Activated naive CD8-positive, alpha-beta T cell treated with anti-CD3 and anti-CD28 coated beads, Interleukin-2, amount 50 U/mL, for 24 hours (primary cell): ENCODE data around the gene CDC25C.

Experiments
- ATAC-seq: fragments of 150-1000 bp; cut with Tn5 transposase; one replicate; pipeline ENCODE4 v1.10.0; 2021
- DNase-seq: peaks from one replicate; pipeline ENCODE4 v3.0.0; 2021
- H3K27ac Mint-ChIP-seq: one replicate; pipeline ENCODE4 v1.8.0; 2021; ENCODE audit warnings: mild to moderate bottlenecking, mixed read lengths
- H3K27me3 Mint-ChIP-seq: one replicate; pipeline ENCODE4 v1.8.0; 2021; ENCODE audit warnings: mixed read lengths
- H3K36me3 Mint-ChIP-seq: one replicate; pipeline ENCODE4 v1.8.0; 2021; ENCODE audit warnings: low read depth, mixed read lengths
- H3K4me1 Mint-ChIP-seq: one replicate; pipeline ENCODE4 v1.8.0; 2021; ENCODE audit warnings: mixed read lengths
- H3K4me3 Mint-ChIP-seq: one replicate; pipeline ENCODE4 v1.8.0; 2021; ENCODE audit warnings: mild to moderate bottlenecking, moderate library complexity, mixed read lengths
- H3K9me3 Mint-ChIP-seq: one replicate; pipeline ENCODE4 v1.8.0; 2021; ENCODE audit warnings: mixed read lengths

CDC25C gene

GRCh38 chr5:138331449-138332368 lies at the start of gene CDC25C:
Gene CDC25C (minus strand): TSS chr5:138331804. CDS start chr5:138331180, 624 bp downstream.
- H3K27ac Mint-ChIP-seq, result peak within 1 kb of the TSS; percentile 91
- DNase-seq, result peak; percentile 96
- H3K36me3 Mint-ChIP-seq, result peaks cover 2% of the 10 kb centered on the region
- H3K4me3 Mint-ChIP-seq, result peak within 1 kb of the TSS; percentile 91
- H3K27me3 Mint-ChIP-seq, result no peaks in the 10 kb centered on the region
- H3K4me1 Mint-ChIP-seq, result peaks cover 21% of the 10 kb centered on the region
- H3K9me3 Mint-ChIP-seq, result no peaks in the 10 kb centered on the region
- peak; percentile 100 for ATAC-seq

GRCh38 chr5:138372653-138373052 lies 41.0 kb upstream of the CDC25C start:
- peaks cover 14% of the 10 kb centered on the region for H3K36me3 Mint-ChIP-seq
- no peaks in the 10 kb centered on the region for H3K27me3 Mint-ChIP-seq

GRCh38 chr5:138372225-138372624 lies 40.6 kb upstream of the CDC25C start:
- Mint-ChIP-seq H3K27ac (no peak overlapping the region), H3K9me3 (no peaks in the 10 kb centered on the region), H3K27me3 (no peaks in the 10 kb centered on the region), H3K36me3 (peaks cover 10% of the 10 kb centered on the region), H3K4me3 (no peak overlapping the region), H3K4me1 (peaks cover 22% of the 10 kb centered on the region)
- DNase-seq (no peak), ATAC-seq (no peak)

More at GRCh38 chr5:138372653-138373052, 41.0 kb upstream of the CDC25C start:
- H3K9me3 Mint-ChIP-seq, result no peaks in the 10 kb centered on the region
- DNase-seq, result no peak
- H3K27ac Mint-ChIP-seq, result no peak overlapping the region
- no peak for ATAC-seq
- H3K4me3 Mint-ChIP-seq, result no peak overlapping the region
- peaks cover 22% of the 10 kb centered on the region for H3K4me1 Mint-ChIP-seq

- peaks cover 4% of the 10 kb centered on the region for H3K36me3 Mint-ChIP-seq
- ATAC-seq (no peak), DNase-seq (no peak)
- H3K4me1 Mint-ChIP-seq, result peaks cover 30% of the 10 kb centered on the region
- no peaks in the 10 kb centered on the region for H3K27me3 Mint-ChIP-seq
- H3K9me3 Mint-ChIP-seq, result no peaks in the 10 kb centered on the region
- H3K27ac Mint-ChIP-seq, result no peak overlapping the region
- no peak overlapping the region for H3K4me3 Mint-ChIP-seq
Measured at GRCh38 chr5:138371454-138371853, 39.9 kb upstream of the CDC25C start.

GRCh38 chr5:138370537-138370936 lies 38.9 kb upstream of the CDC25C start:
- no peak overlapping the region for H3K27ac Mint-ChIP-seq
- H3K4me1 Mint-ChIP-seq, result peaks cover 33% of the 10 kb centered on the region
- H3K27me3 Mint-ChIP-seq, result no peaks in the 10 kb centered on the region

GRCh38 chr5:138369706-138370105 lies 38.1 kb upstream of the CDC25C start:
- H3K27ac Mint-ChIP-seq, result no peak overlapping the region
- H3K4me3 Mint-ChIP-seq, result no peak overlapping the region
- DNase-seq, result no peak
- peaks cover 33% of the 10 kb centered on the region for H3K4me1 Mint-ChIP-seq
- H3K9me3 Mint-ChIP-seq, result no peaks in the 10 kb centered on the region
- H3K27me3 Mint-ChIP-seq, result no peaks in the 10 kb centered on the region
- H3K36me3 Mint-ChIP-seq, result peaks cover 4% of the 10 kb centered on the region
- ATAC-seq, result no peak

More at GRCh38 chr5:138370537-138370936, 38.9 kb upstream of the CDC25C start:
- H3K36me3 Mint-ChIP-seq, result peaks cover 4% of the 10 kb centered on the region
- ATAC-seq (no peak), DNase-seq (no peak)
- no peaks in the 10 kb centered on the region for H3K9me3 Mint-ChIP-seq
- H3K4me3 Mint-ChIP-seq, result no peak overlapping the region

GRCh38 chr5:138369261-138369660 lies 37.7 kb upstream of the CDC25C start:
- DNase-seq (no peak), ATAC-seq (no peak)
- no peaks in the 10 kb centered on the region for H3K27me3 Mint-ChIP-seq
- H3K4me1 Mint-ChIP-seq, result peaks cover 34% of the 10 kb centered on the region
- no peak overlapping the region for H3K4me3 Mint-ChIP-seq
- peaks cover 4% of the 10 kb centered on the region for H3K36me3 Mint-ChIP-seq
- no peaks in the 10 kb centered on the region for H3K9me3 Mint-ChIP-seq
- no peak overlapping the region for H3K27ac Mint-ChIP-seq

GRCh38 chr5:138366632-138367382 lies 35.2 kb upstream of the CDC25C start:
- Mint-ChIP-seq H3K27ac (no peak overlapping the region), H3K27me3 (no peaks in the 10 kb centered on the region), H3K4me1 (peaks cover 34% of the 10 kb centered on the region)

GRCh38 chr5:138364576-138364975 lies 33.0 kb upstream of the CDC25C start:
- Mint-ChIP-seq H3K4me3 (no peak overlapping the region), H3K36me3 (no peaks in the 10 kb centered on the region), H3K27ac (no peak overlapping the region), H3K27me3 (no peaks in the 10 kb centered on the region), H3K9me3 (no peaks in the 10 kb centered on the region), H3K4me1 (peaks cover 47% of the 10 kb centered on the region)
- ATAC-seq (no peak), DNase-seq (no peak)

More at GRCh38 chr5:138366632-138367382, 35.2 kb upstream of the CDC25C start:
- Mint-ChIP-seq H3K9me3 (no peaks in the 10 kb centered on the region), H3K36me3 (no peaks in the 10 kb centered on the region), H3K4me3 (no peak overlapping the region)
- no peak for DNase-seq
- no peak for ATAC-seq

GRCh38 chr5:138360941-138361452 lies 29.4 kb upstream of the CDC25C start:
- ATAC-seq, result peak; percentile 15
- peak overlapping the region; percentile 21 for H3K27ac Mint-ChIP-seq

GRCh38 chr5:138359621-138360020 lies 28.0 kb upstream of the CDC25C start:
- Mint-ChIP-seq H3K9me3 (no peaks in the 10 kb centered on the region), H3K36me3 (peaks cover 2% of the 10 kb centered on the region), H3K4me1 (peaks cover 41% of the 10 kb centered on the region), H3K27me3 (no peaks in the 10 kb centered on the region), H3K4me3 (no peak overlapping the region), H3K27ac (no peak overlapping the region)
- DNase-seq (no peak), ATAC-seq (no peak)

More at GRCh38 chr5:138360941-138361452, 29.4 kb upstream of the CDC25C start:
- H3K9me3 Mint-ChIP-seq, result no peaks in the 10 kb centered on the region
- H3K4me1 Mint-ChIP-seq, result peaks cover 29% of the 10 kb centered on the region
- DNase-seq, result no peak
- H3K27me3 Mint-ChIP-seq, result no peaks in the 10 kb centered on the region
- H3K4me3 Mint-ChIP-seq, result no peak overlapping the region
- peaks cover 2% of the 10 kb centered on the region for H3K36me3 Mint-ChIP-seq

- H3K27ac Mint-ChIP-seq, result peak overlapping the region; percentile 91
- peaks cover 5% of the 10 kb centered on the region for H3K9me3 Mint-ChIP-seq
- DNase-seq (peak; percentile 56), ATAC-seq (peak; percentile 61)
- peak overlapping the region; percentile 92 for H3K4me3 Mint-ChIP-seq
- no peaks in the 10 kb centered on the region for H3K27me3 Mint-ChIP-seq
- H3K4me1 Mint-ChIP-seq, result peaks cover 51% of the 10 kb centered on the region
- H3K36me3 Mint-ChIP-seq, result peaks cover 6% of the 10 kb centered on the region
Measured at GRCh38 chr5:138354926-138355378, 23.3 kb upstream of the CDC25C start.

GRCh38 chr5:138354387-138354786 lies 22.8 kb upstream of the CDC25C start:
- peak overlapping the region; percentile 91 for H3K27ac Mint-ChIP-seq

GRCh38 chr5:138353560-138354080 lies 22.0 kb upstream of the CDC25C start:
- DNase-seq, result no peak
- H3K9me3 Mint-ChIP-seq, result peaks cover 5% of the 10 kb centered on the region

More at GRCh38 chr5:138354387-138354786, 22.8 kb upstream of the CDC25C start:
- H3K4me1 Mint-ChIP-seq, result peaks cover 45% of the 10 kb centered on the region
- H3K9me3 Mint-ChIP-seq, result peaks cover 5% of the 10 kb centered on the region
- ATAC-seq, result no peak
- no peak for DNase-seq
- peak overlapping the region; percentile 92 for H3K4me3 Mint-ChIP-seq
- H3K27me3 Mint-ChIP-seq, result no peaks in the 10 kb centered on the region
- peaks cover 6% of the 10 kb centered on the region for H3K36me3 Mint-ChIP-seq

More at GRCh38 chr5:138353560-138354080, 22.0 kb upstream of the CDC25C start:
- Mint-ChIP-seq H3K27me3 (no peaks in the 10 kb centered on the region), H3K4me1 (peaks cover 45% of the 10 kb centered on the region), H3K27ac (peak overlapping the region; percentile 91), H3K36me3 (peaks cover 6% of the 10 kb centered on the region), H3K4me3 (peak overlapping the region; percentile 92)
- no peak for ATAC-seq
